HEK293T (cell line): ENCODE measurements around the gene CEP164.
"Not testable (repeated sequence)": the region's sequence is repeated elsewhere in the genome, so short reads cannot be mapped to it uniquely, and the experiment has no call there.

ENCODE experiments used
- CTCF ChIA-PET: fragments of 350-600 bp; formaldehyde crosslinking; extraction: SDS; loops from one replicate; lab custom pipeline; 2021; ENCODE audit warnings: antibody characterized with exemption, inconsistent platforms; lab: Yijun Ruan, JAX
- POLR2A ChIA-PET: fragments of 350-600 bp; formaldehyde crosslinking; extraction: SDS; loops from one replicate; lab custom pipeline; 2020; ENCODE audit warnings: antibody characterized with exemption, inconsistent platforms; lab: Yijun Ruan, JAX
- DNase-seq: peaks from one replicate; pipeline ENCODE4 v3.0.0; 2012; ENCODE audit warnings: mixed read lengths; ENCODE audit errors: extremely low spot score
- ARNT ChIP-seq: fragments of 450-650 bp; IDR thresholded peaks from 2 replicates; pipeline ENCODE4 v1.6.1; 2017; ENCODE audit warnings: mild to moderate bottlenecking
- BHLHE40 ChIP-seq: fragments of 450-650 bp; IDR thresholded peaks from 2 replicates; pipeline ENCODE4 v1.6.1; 2016; ENCODE audit warnings: mild to moderate bottlenecking, moderate library complexity, borderline replicate concordance
- CTBP1 ChIP-seq: fragments of 450-650 bp; IDR thresholded peaks from 2 replicates; pipeline ENCODE4 v1.6.1; 2016; ENCODE audit warnings: borderline replicate concordance
- ELF4 ChIP-seq: fragments of 450-650 bp; IDR thresholded peaks from 2 replicates; pipeline ENCODE4 v1.6.1; 2017; ENCODE audit warnings: antibody characterized with exemption
- FOXA1 ChIP-seq: fragments of 450-650 bp; IDR thresholded peaks from 2 replicates; pipeline ENCODE4 v1.6.1; 2016; ENCODE audit warnings: mild to moderate bottlenecking
- FOXK2 ChIP-seq: fragments of 450-650 bp; IDR thresholded peaks from 2 replicates; pipeline ENCODE4 v1.6.1; 2016; ENCODE audit warnings: mild to moderate bottlenecking
- FOXM1 ChIP-seq: fragments of 450-650 bp; IDR thresholded peaks from 2 replicates; pipeline ENCODE4 v1.6.1; 2017; ENCODE audit warnings: mild to moderate bottlenecking, borderline replicate concordance
- HDGF ChIP-seq: fragments of 450-650 bp; IDR thresholded peaks from 2 replicates; pipeline ENCODE4 v1.6.1; 2017; ENCODE audit warnings: antibody characterized with exemption, borderline replicate concordance
- LEF1 ChIP-seq: fragments of 450-650 bp; IDR thresholded peaks from 2 replicates; pipeline ENCODE4 v1.6.1; 2017; ENCODE audit warnings: mild to moderate bottlenecking, borderline replicate concordance
- NFRKB ChIP-seq: fragments of 450-650 bp; IDR thresholded peaks from 2 replicates; pipeline ENCODE4 v1.6.1; 2016; ENCODE audit warnings: mild to moderate bottlenecking, moderate library complexity
- PKNOX1 ChIP-seq: fragments of 450-650 bp; IDR thresholded peaks from 2 replicates; pipeline ENCODE4 v1.6.1; 2016
- SP1 ChIP-seq: fragments of 450-650 bp; IDR thresholded peaks from 2 replicates; pipeline ENCODE4 v1.6.1; 2017
- SUZ12 ChIP-seq: fragments of 450-650 bp; IDR thresholded peaks from 2 replicates; pipeline ENCODE4 v1.6.1; 2016; ENCODE audit warnings: mild to moderate bottlenecking
- TARDBP ChIP-seq: fragments of 450-650 bp; IDR thresholded peaks from 2 replicates; pipeline ENCODE4 v1.6.1; 2016
- ZNF384 ChIP-seq: fragments of 450-650 bp; IDR thresholded peaks from 2 replicates; pipeline ENCODE4 v1.6.1; 2016

The CEP164 gene

GRCh38 chr11:117396970-117397369 is 69.3 kb downstream of the CEP164 start:
- CTCF ChIA-PET = no interaction called here

GRCh38 chr11:117398618-117399017 is 71.0 kb downstream of the CEP164 start:
- POLR2A ChIA-PET, CTCF ChIA-PET, DNase-seq: not testable (repeated sequence)

More at GRCh38 chr11:117396970-117397369, 69.3 kb downstream of the CEP164 start:
- POLR2A ChIA-PET = no interaction called here
- TF ChIP-seq TARDBP (no peak), FOXK2 (no peak), FOXM1 (no peak), ZNF384 (no peak), CTBP1 (no peak), ELF4 (no peak), NFRKB (no peak), PKNOX1 (no peak), BHLHE40 (no peak)
- no peak for DNase-seq

GRCh38 chr11:117399100-117399840 is 71.6 kb downstream of the CEP164 start:
- DNase-seq, CTCF ChIA-PET, POLR2A ChIA-PET: not testable (repeated sequence)

GRCh38 chr11:117405898-117406297 is 78.2 kb downstream of the CEP164 start:
- DNase-seq, CTCF ChIA-PET, POLR2A ChIA-PET: not testable (repeated sequence)

GRCh38 chr11:117407016-117407415 is 79.4 kb downstream of the CEP164 start:
- ChIA-PET POLR2A (no interaction called here), CTCF (no interaction called here)
- TF ChIP-seq HDGF = no peak
- DNase-seq = no peak

GRCh38 chr11:117408356-117408755 is 80.7 kb downstream of the CEP164 start:
- no peak for DNase-seq
- POLR2A ChIA-PET = no interaction called here
- CTCF ChIA-PET = interaction anchor here (1.6 kb wide), 1 partner anchor 18 kb away, joined by 5 read pairs; no protein-coding TSS in a partner anchor

GRCh38 chr11:117409511-117409910 is 81.9 kb downstream of the CEP164 start:
- no peak for DNase-seq
- ChIA-PET POLR2A (no interaction called here), CTCF (no interaction called here)
- TF ChIP-seq ARNT (no peak), HDGF (no peak), NFRKB (no peak), BHLHE40 (no peak), TARDBP (no peak), SP1 (no peak), LEF1 (no peak)

More at GRCh38 chr11:117408356-117408755, 80.7 kb downstream of the CEP164 start:
- TF ChIP-seq BHLHE40 (no peak), FOXA1 (no peak), ELF4 (no peak), FOXK2 (no peak), FOXM1 (no peak)

GRCh38 chr11:117410238-117410637 is 82.6 kb downstream of the CEP164 start:
- DNase-seq = no peak
- ChIA-PET CTCF (no interaction called here), POLR2A (no interaction called here)
- TF ChIP-seq HDGF (no peak), FOXA1 (no peak), ELF4 (no peak), NFRKB (no peak), SUZ12 (no peak)

- ChIA-PET CTCF (interaction anchor here (1.0 kb wide), 1 partner anchor 15 kb away, joined by 3 read pairs; no protein-coding TSS in a partner anchor), POLR2A (no interaction called here)
- TF ChIP-seq ARNT (no peak), ELF4 (no peak), FOXK2 (no peak), SUZ12 (no peak), HDGF (no peak)
- DNase-seq = no peak
Observed at GRCh38 chr11:117410861-117411710, 83.4 kb downstream of the CEP164 start.
